ENCODE data around the gene MARCKSL1. TPM values are rescaled to one million over a fixed set of nuclear protein-coding genes. Genes with fewer than 3 reads are reported as not detected.

MARCKSL1 gene
- total and polyA plus RNA-seq, 3 donors from 2014 or later, result 288 to 326 (median 312) TPM

- Histone ChIP-seq H3K36me3 (ENCODE audit: low read depth, missing control alignments) (no peaks in the 10 kb centered on the region), H3K27ac (peak overlapping the region; percentile 55 to 61), H3K4me3 (no peak overlapping the region), H3K9me3 (no peaks in the 10 kb centered on the region), H3K27me3 (no peaks in the 10 kb centered on the region), H3K4me1 (peaks cover 44% of the 10 kb centered on the region)
- DNase-seq, result peak; percentile 88
- TF ChIP-seq POLR2A (IDR thresholded peaks at IDR 0.05) (no peak), CTCF (IDR thresholded peaks at IDR 0.05) (no peak)
- intact Hi-C loops (cut with DNase I; ENCODE audit: low total_unique reads), result no loop called here
- WGBS, 2 donors, result 23 to 31% methylated on average over 8 of the region's 8 CpGs
These were observed 9.3 kb upstream of the MARCKSL1 start for GRCh38 chr1:32345289-32345827.

- DNase-seq, result no peak
- Histone ChIP-seq H3K36me3 (ENCODE audit: low read depth, missing control alignments) (no peaks in the 10 kb centered on the region), H3K27me3 (no peaks in the 10 kb centered on the region), H3K4me3 (no peak overlapping the region), H3K27ac (peak overlapping the region in 1 of 2 donors; percentile 59), H3K4me1 (peaks cover 41% of the 10 kb centered on the region), H3K9me3 (no peaks in the 10 kb centered on the region)
- 95% methylated on average over 10 of the region's 10 CpGs for WGBS, 2 donors
- intact Hi-C loops (cut with DNase I; ENCODE audit: low total_unique reads), result no loop called here
- no peak for TF ChIP-seq CTCF (IDR thresholded peaks at IDR 0.05)
- TF ChIP-seq POLR2A (IDR thresholded peaks at IDR 0.05), result no peak
These were observed 6.7 kb upstream of the MARCKSL1 start for GRCh38 chr1:32342704-32343103.

GRCh38 chr1:32341971-32342370 lies 5.9 kb upstream of the MARCKSL1 start:
- intact Hi-C loops (cut with DNase I; ENCODE audit: low total_unique reads), result no loop called here
- WGBS, 2 donors, result 80 to 81% methylated on average over 5 of the region's 5 CpGs
- Histone ChIP-seq H3K27me3 (no peaks in the 10 kb centered on the region), H3K4me1 (peaks cover 49% of the 10 kb centered on the region), H3K27ac (peak overlapping the region; percentile 2 to 59), H3K36me3 (ENCODE audit: low read depth, missing control alignments) (no peaks in the 10 kb centered on the region), H3K9me3 (no peaks in the 10 kb centered on the region), H3K4me3 (no peak overlapping the region)
- DNase-seq, result no peak
- TF ChIP-seq CTCF (IDR thresholded peaks at IDR 0.05) (no peak), POLR2A (IDR thresholded peaks at IDR 0.05) (no peak)

GRCh38 chr1:32341186-32341757 lies 5.2 kb upstream of the MARCKSL1 start:
- 79 to 81% methylated on average over 11 of the region's 11 CpGs for WGBS, 2 donors
- Histone ChIP-seq H3K27me3 (no peaks in the 10 kb centered on the region), H3K27ac (peak overlapping the region in 1 of 2 donors; percentile 2), H3K36me3 (ENCODE audit: low read depth, missing control alignments) (no peaks in the 10 kb centered on the region), H3K9me3 (no peaks in the 10 kb centered on the region), H3K4me1 (peaks cover 50% of the 10 kb centered on the region), H3K4me3 (no peak overlapping the region)
- no peak for DNase-seq
- intact Hi-C loops (cut with DNase I; ENCODE audit: low total_unique reads), result no loop called here
- TF ChIP-seq POLR2A (IDR thresholded peaks at IDR 0.05) (no peak), CTCF (IDR thresholded peaks at IDR 0.05) (no peak)
